K562 (cell line): Measurements from ENCODE around the gene CDH12. TPM values are rescaled to one million over a fixed set of nuclear protein-coding genes. Genes with fewer than 3 reads are reported as not detected.
"Not testable (repeated sequence)": the region's sequence is repeated elsewhere in the genome, so short reads cannot be mapped to it uniquely, and the experiment has no call there.

Experiments
- ATAC-seq: fragments of 200-7000 bp; cut with Tn5 transposase; 3 replicates; pipeline ENCODE4 v1.9.1; 2020; ENCODE audit warnings: moderate library complexity
- BruUV-seq: library from RNA; stranded (reverse); fragments of 400-500 nt; replicated peaks from 2 replicates; lab custom pipeline; 2021; lab: Mats Ljungman, UMichigan
- CTCF ChIA-PET: fragments of 300-600 bp; formaldehyde crosslinking; extraction: SDS; loops from one replicate; lab custom pipeline; 2021; ENCODE audit warnings: low intra/inter-chr PET ratio; lab: Yijun Ruan, JAX
- POLR2A ChIA-PET: fragments of 300-600, 350-650 bp; sonication (Branson Sonifier 250); formaldehyde crosslinking; extraction: SDS; loops from one replicate; lab custom pipeline; 2021; ENCODE audit warnings: antibody characterized with exemption, inconsistent platforms; lab: Yijun Ruan, JAX
- DNase-seq, 4 experiments: peaks; one replicate each; pipeline versions ENCODE4 v3.0.0 to v3.0.0-alpha.2; 2011 to 2018; ENCODE audit warnings: low spot score in 3 of 4, mixed read lengths in 3 of 4; ENCODE audit errors: extremely low read depth in 1 of 4
- FAIRE-seq: peaks from 2 replicates; lab custom pipeline; 2011; peaks lifted over from hg19 to GRCh38; lab: Jason Lieb, UNC
- H2AFZ ChIP-seq: 2 replicates; pipeline ENCODE4 v1.6.0; 2011; ENCODE audit warnings: low read depth, low read length, control low read depth, inconsistent platforms
- H3K27ac ChIP-seq: fragments of 200-600 bp; 3 replicates; pipeline ENCODE4 v1.8.0; 2011; ENCODE audit warnings: low read depth, mild to moderate bottlenecking, control low read depth, inconsistent platforms, low read length, moderate library complexity, mixed read lengths; ENCODE audit errors: extremely low read depth
- H3K27me3 ChIP-seq, 2 experiments: fragments of 300-600 bp in 1 of 2; 2 replicates in 1 of 2; 3 replicates in 1 of 2; pipeline versions ENCODE4 v1.6.0 to v1.8.0; 2011; ENCODE audit warnings: inconsistent platforms in 2 of 2, low read length in 2 of 2, mild to moderate bottlenecking in 1 of 2, mixed read lengths in 1 of 2, moderate library complexity in 1 of 2; ENCODE audit not compliant: control insufficient read depth in 2 of 2, insufficient read depth in 2 of 2
- H3K36me3 ChIP-seq: fragments of 300-600 bp; 3 replicates; pipeline ENCODE4 v1.8.0; 2011; ENCODE audit warnings: mild to moderate bottlenecking, low read length, inconsistent platforms; ENCODE audit not compliant: control insufficient read depth, insufficient read depth
- H3K4me1 ChIP-seq, 2 experiments: fragments of 200-600 bp in 1 of 2; replicated peaks in 1 of 2; 2 replicates in 1 of 2; 3 replicates in 1 of 2; pipeline versions ENCODE4 v1.5.1 to v1.8.0; 2011; ENCODE audit warnings: inconsistent platforms in 2 of 2, low read length in 2 of 2, mild to moderate bottlenecking in 1 of 2, mixed read lengths in 1 of 2, moderate library complexity in 1 of 2; ENCODE audit not compliant: control insufficient read depth in 2 of 2, insufficient read depth in 2 of 2
- H3K4me2 ChIP-seq: 2 replicates; pipeline ENCODE4 v1.6.1; 2011; ENCODE audit warnings: low read length, control low read depth, inconsistent platforms, mixed read lengths; ENCODE audit not compliant: insufficient read depth
- H3K4me3 ChIP-seq: fragments of 200-600 bp; sonication (generic), shearing (Covaris generic); 2 replicates; pipeline ENCODE4 v1.5.1; 2016; ENCODE audit warnings: control low read depth, inconsistent platforms
- H3K79me2 ChIP-seq: fragments of 200-600 bp; 3 replicates; pipeline ENCODE4 v1.8.0; 2011; ENCODE audit warnings: low read length, inconsistent platforms; ENCODE audit not compliant: control insufficient read depth, insufficient read depth
- H3K9ac ChIP-seq, 2 experiments: 2 replicates each; pipeline versions ENCODE4 v1.6.0 to v1.6.1; 2011; ENCODE audit warnings: low read depth in 2 of 2, low read length in 2 of 2, control low read depth in 1 of 2, inconsistent platforms in 1 of 2, mild to moderate bottlenecking in 1 of 2, mixed read lengths in 1 of 2; ENCODE audit not compliant: insufficient read depth in 1 of 2
- H3K9me1 ChIP-seq: one replicate; pipeline ENCODE4 v1.6.0; 2011; ENCODE audit warnings: inconsistent platforms, mild to moderate bottlenecking, low read length, moderate library complexity; ENCODE audit not compliant: control insufficient read depth, insufficient read depth
- H3K9me3 ChIP-seq: replicated peaks from 2 replicates; pipeline ENCODE4 v1.5.1; 2011; ENCODE audit warnings: low read depth, low read length, inconsistent platforms; ENCODE audit not compliant: control insufficient read depth, insufficient read depth
- H4K20me1 ChIP-seq: replicated peaks from 2 replicates; pipeline ENCODE4 v1.6.1; 2011; ENCODE audit warnings: low read length, inconsistent platforms, mixed read lengths; ENCODE audit not compliant: control insufficient read depth, insufficient read depth
- MEIS2 ChIP-seq: fragments of 450-650 bp; IDR thresholded peaks from 2 replicates; pipeline ENCODE4 v1.6.1; 2014; ENCODE audit warnings: mild to moderate bottlenecking; ENCODE audit not compliant: partially characterized antibody
- SMAD4 ChIP-seq: fragments of 250-450 bp; sonication (Bioruptor Pico); conservative IDR thresholded peaks from 2 replicates; pipeline ENCODE4 v1.8.0; 2021; ENCODE audit warnings: inconsistent platforms, mild to moderate bottlenecking, moderate library complexity
- SNIP1 ChIP-seq: fragments of 450-650 bp; IDR thresholded peaks from 2 replicates; pipeline ENCODE4 v1.7.1; 2017; ENCODE audit warnings: low read depth, mild to moderate bottlenecking
- ZNF175 ChIP-seq: fragments of 200-800 bp; sonication (Bioruptor generic); IDR thresholded peaks from 2 replicates; pipeline ENCODE4 v1.6.1; 2016; ENCODE audit warnings: low read depth, mild to moderate bottlenecking, missing genetic modification characterization, missing compliant biosample characterization
- WGBS: fragments of 100-300 bp; shearing (Covaris generic); methylation state at CpG from one replicate; pipeline ENCODE4 v1.1.6; 2016; ENCODE audit warnings: low coverage, mixed read lengths; ENCODE audit not compliant: insufficient coverage; ENCODE audit errors: missing lambda C conversion rate; 5-methylcytosine and 5-hydroxymethylcytosine counted together
- in situ Hi-C: fragments of 300-500 bp; cut with MboI; formaldehyde crosslinking; loops from 4 replicates; pipeline ENCODE4 v1.15.0; 2018; ENCODE audit warnings: inconsistent platforms, mixed read lengths
- intact Hi-C: fragments of 100-400 bp; cut with micrococcal nuclease; formaldehyde crosslinking; loops from 2 replicates; pipeline ENCODE4 v1.14.2; 2022
- polyA plus RNA-seq, 8 experiments: library from polyadenylated mRNA; depleted of rRNA in 4 of 8; stranded (reverse) in 5 of 8; unstranded in 3 of 8; fragments of >200 nt; fragmentation: Nextera tagmentation in 2 of 8; fragmentation: Illumina TruSeq in 1 of 8; extraction: Ambion mirVana in 2 of 8; extraction: Trizol in 1 of 8; gene quantifications; 2 replicates each; pipeline versions ENCODE4 v1.2.1 to v1.2.3, GENCODE V29; 2011 to 2014; ENCODE audit warnings: inconsistent platforms in 1 of 8, missing spikeins in 1 of 8
- total RNA-seq, 7 experiments: library from RNA; depleted of rRNA in 6 of 7; stranded (reverse); fragments of >200 nt in 6 of 7; fragmentation: Illumina TruSeq in 2 of 7; extraction: Trizol in 2 of 7; gene quantifications; 2 replicates each; pipeline versions ENCODE4 v1.2.1 to v1.2.3, GENCODE V29; 2011 to 2021; ENCODE audit warnings: low replicate concordance in 1 of 7
- TF ChIP-seq, protein P1 (sequence below): fragments of 250-450 bp; sonication (Bioruptor Pico); IDR thresholded peaks from 2 replicates; pipeline ENCODE4 v1.9.0; 2021; ENCODE audit warnings: mild to moderate bottlenecking, inconsistent platforms
- TF ChIP-seq, protein P2 (sequence below): sonication (generic); formaldehyde crosslinking; IDR thresholded peaks from 2 replicates; pipeline ENCODE4 v1.8.0; 2022; ENCODE audit warnings: missing genetic modification reagents, mild to moderate bottlenecking, moderate library complexity, borderline replicate concordance

The CDH12 gene
- total and polyA plus RNA-seq, 9 of the 15 experiments (the other 6 are each of a cell fraction or from before 2014, with no cell fraction given), result 0.03 to 1.7 (median 0.37) TPM

DNA sequence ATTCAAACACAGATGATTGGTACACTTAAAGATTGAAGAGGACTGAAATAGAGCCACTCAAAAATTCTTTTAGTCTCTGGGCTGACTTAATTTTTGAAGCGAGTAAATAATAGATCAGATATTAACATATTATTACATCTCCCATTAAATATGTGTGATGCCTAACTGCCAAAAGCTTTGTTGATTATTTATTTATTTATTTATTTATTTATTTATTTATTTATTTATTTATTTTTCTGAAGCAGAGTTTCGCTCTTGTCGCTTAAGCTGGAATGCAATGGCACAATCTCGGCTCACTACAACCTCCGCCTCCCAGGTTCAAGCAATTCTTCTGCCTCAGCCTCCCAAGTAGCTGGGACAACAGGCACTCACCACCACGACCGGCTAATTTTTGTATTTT lies 587.3 kb downstream of the CDH12 start:
- ATAC-seq, H3K4me1 ChIP-seq, intact Hi-C loops, H3K79me2 ChIP-seq, H3K4me2 ChIP-seq, DNase-seq, POLR2A ChIA-PET, H4K20me1 ChIP-seq, H3K9me1 ChIP-seq, in situ Hi-C loops, CTCF ChIA-PET, H3K27me3 ChIP-seq, FAIRE-seq, H2AFZ ChIP-seq, H3K9me3 ChIP-seq, H3K36me3 ChIP-seq, H3K9ac ChIP-seq, BruUV-seq, H3K4me3 ChIP-seq, H3K27ac ChIP-seq: not testable (repeated sequence)
- WGBS, result 3% methylated on average over 7 of the region's 7 CpGs

DNA sequence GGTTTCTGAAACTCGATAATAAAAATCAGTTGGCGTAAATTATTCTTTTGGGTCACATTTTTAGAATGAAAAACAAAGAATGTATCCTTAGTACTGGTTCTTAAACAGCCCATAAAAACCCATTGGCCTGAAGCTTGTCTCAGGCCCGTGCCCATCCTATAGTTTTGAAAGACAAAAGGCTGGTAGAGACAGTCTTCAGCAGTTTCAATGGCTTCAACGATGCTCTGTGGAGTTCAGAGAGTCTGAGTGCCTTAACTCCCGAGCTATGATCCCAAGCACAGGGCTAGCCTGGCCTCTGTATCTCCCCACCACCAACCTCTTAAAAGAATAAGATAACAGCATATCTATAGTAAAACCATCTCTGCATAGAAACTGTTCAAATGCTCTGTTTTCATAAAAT lies 595.0 kb downstream of the CDH12 start:
- H3K36me3 ChIP-seq, result no peaks in the 10 kb centered on the region
- BruUV-seq, result no TSS peak

More for the DNA sequence above, 595.0 kb downstream of the CDH12 start:
- H3K27me3 ChIP-seq, result no peaks in the 10 kb centered on the region
- no peaks in the 10 kb centered on the region for H3K9me3 ChIP-seq
- H2AFZ ChIP-seq, result no peak overlapping the region
- no peaks in the 10 kb centered on the region for H3K4me1 ChIP-seq
- no peak overlapping the region for H3K27ac ChIP-seq
- H3K9me1 ChIP-seq, result no peaks in the 10 kb centered on the region
- no peak overlapping the region for H3K9ac ChIP-seq
- CTCF ChIA-PET, result no interaction called here
- TF ChIP-seq MEIS2 (no peak), SMAD4 (CRISPR knock-in tag) (no peak), SNIP1 (no peak), ZNF175 (CRISPR knock-in tag) (no peak)
- TF ChIP-seq, protein P1, sequence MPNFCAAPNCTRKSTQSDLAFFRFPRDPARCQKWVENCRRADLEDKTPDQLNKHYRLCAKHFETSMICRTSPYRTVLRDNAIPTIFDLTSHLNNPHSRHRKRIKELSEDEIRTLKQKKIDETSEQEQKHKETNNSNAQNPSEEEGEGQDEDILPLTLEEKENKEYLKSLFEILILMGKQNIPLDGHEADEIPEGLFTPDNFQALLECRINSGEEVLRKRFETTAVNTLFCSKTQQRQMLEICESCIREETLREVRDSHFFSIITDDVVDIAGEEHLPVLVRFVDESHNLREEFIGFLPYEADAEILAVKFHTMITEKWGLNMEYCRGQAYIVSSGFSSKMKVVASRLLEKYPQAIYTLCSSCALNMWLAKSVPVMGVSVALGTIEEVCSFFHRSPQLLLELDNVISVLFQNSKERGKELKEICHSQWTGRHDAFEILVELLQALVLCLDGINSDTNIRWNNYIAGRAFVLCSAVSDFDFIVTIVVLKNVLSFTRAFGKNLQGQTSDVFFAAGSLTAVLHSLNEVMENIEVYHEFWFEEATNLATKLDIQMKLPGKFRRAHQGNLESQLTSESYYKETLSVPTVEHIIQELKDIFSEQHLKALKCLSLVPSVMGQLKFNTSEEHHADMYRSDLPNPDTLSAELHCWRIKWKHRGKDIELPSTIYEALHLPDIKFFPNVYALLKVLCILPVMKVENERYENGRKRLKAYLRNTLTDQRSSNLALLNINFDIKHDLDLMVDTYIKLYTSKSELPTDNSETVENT, result no peak
- TF ChIP-seq, protein P2, sequence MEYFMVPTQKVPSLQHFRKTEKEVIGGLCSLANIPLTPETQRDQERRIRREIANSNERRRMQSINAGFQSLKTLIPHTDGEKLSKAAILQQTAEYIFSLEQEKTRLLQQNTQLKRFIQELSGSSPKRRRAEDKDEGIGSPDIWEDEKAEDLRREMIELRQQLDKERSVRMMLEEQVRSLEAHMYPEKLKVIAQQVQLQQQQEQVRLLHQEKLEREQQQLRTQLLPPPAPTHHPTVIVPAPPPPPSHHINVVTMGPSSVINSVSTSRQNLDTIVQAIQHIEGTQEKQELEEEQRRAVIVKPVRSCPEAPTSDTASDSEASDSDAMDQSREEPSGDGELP (CRISPR knock-in tag), result no peak
- TF ChIP-seq, all 486 proteins: peak for 0
- intact Hi-C loops, result no loop called here
- Histone ChIP-seq H3K4me2 (no peak overlapping the region), H3K79me2 (no peaks in the 10 kb centered on the region), H3K4me3 (no peak overlapping the region), H4K20me1 (no peaks in the 10 kb centered on the region)
- WGBS, result 1% methylated on average over 5 of the region's 5 CpGs
- POLR2A ChIA-PET, result no interaction called here
- no peak for ATAC-seq
- in situ Hi-C loops, result no loop called here
- no peak for DNase-seq
- FAIRE-seq, result no peak
